Hepatocyte (in vitro differentiated cells): ENCODE data around the gene GPR152. TPM values are rescaled to one million over a fixed set of nuclear protein-coding genes. Genes with fewer than 3 reads are reported as not detected.

Experiments
- DNase-seq: peaks from one replicate; pipeline ENCODE4 v3.0.0-alpha.2; 2016; ENCODE audit warnings: low spot score
- H2AFZ ChIP-seq: fragments of 200-600 bp; sonication (generic); 2 replicates; pipeline ENCODE4 v1.6.0; 2016; ENCODE audit warnings: antibody characterized with exemption, mild to moderate bottlenecking
- H3K27ac ChIP-seq: fragments of 200-600 bp; sonication (generic); 2 replicates; pipeline ENCODE4 v1.5.1; 2016; ENCODE audit warnings: mild to moderate bottlenecking
- H3K27me3 ChIP-seq: fragments of 200-600 bp; sonication (generic); 2 replicates; pipeline ENCODE4 v1.6.1; 2016
- H3K36me3 ChIP-seq: fragments of 200-600 bp; sonication (generic); replicated peaks from 2 replicates; pipeline ENCODE4 v1.5.1; 2016; ENCODE audit warnings: low read depth; ENCODE audit not compliant: insufficient read depth
- H3K4me1 ChIP-seq: fragments of 200-600 bp; sonication (generic); 2 replicates; pipeline ENCODE4 v1.5.1; 2016; ENCODE audit warnings: mild to moderate bottlenecking, moderate library complexity; ENCODE audit not compliant: insufficient read depth
- H3K4me2 ChIP-seq: fragments of 200-600 bp; sonication (generic); 2 replicates; pipeline ENCODE4 v1.6.0; 2016
- H3K4me3 ChIP-seq: fragments of 200-600 bp; sonication (generic); 2 replicates; pipeline ENCODE4 v1.5.1; 2016; ENCODE audit warnings: mild to moderate bottlenecking
- H3K79me2 ChIP-seq: fragments of 200-600 bp; sonication (generic); 2 replicates; pipeline ENCODE4 v1.6.0; 2017; ENCODE audit warnings: mild to moderate bottlenecking
- H3K9me2 ChIP-seq: fragments of 200-600 bp; sonication (generic); replicated peaks from 2 replicates; pipeline ENCODE4 v1.6.0; 2017; ENCODE audit warnings: mild to moderate bottlenecking; ENCODE audit not compliant: insufficient read depth
- H3K9me3 ChIP-seq: fragments of 200-600 bp; sonication (generic); 2 replicates; pipeline ENCODE4 v1.5.1; 2016; ENCODE audit warnings: low read depth, mild to moderate bottlenecking
- H4K20me1 ChIP-seq: fragments of 200-600 bp; sonication (generic); 2 replicates; pipeline ENCODE4 v1.6.0; 2016; ENCODE audit warnings: mild to moderate bottlenecking; ENCODE audit not compliant: insufficient read depth, poor library complexity, severe bottlenecking
- CTCF ChIP-seq: fragments of 200-600 bp; sonication (generic); IDR thresholded peaks from 2 replicates; pipeline ENCODE4 v1.5.1; 2016; ENCODE audit warnings: antibody characterized with exemption, mild to moderate bottlenecking; ENCODE audit not compliant: poor library complexity
- EZH2 ChIP-seq: fragments of 200-600 bp; sonication (generic); IDR thresholded peaks from 2 replicates; pipeline ENCODE4 v1.6.1; 2016; ENCODE audit warnings: antibody characterized with exemption, mild to moderate bottlenecking, borderline replicate concordance
- EZH2phosphoT487 ChIP-seq: fragments of 200-600 bp; sonication (generic); IDR thresholded peaks from one replicate; pipeline ENCODE4 v1.6.1; 2018; ENCODE audit warnings: antibody characterized with exemption, mild to moderate bottlenecking, low read depth, moderate library complexity; ENCODE audit not compliant: unreplicated experiment, severe bottlenecking
- WGBS: methylation state at CpG from one replicate; pipeline ENCODE4 v1.1.6; 2016; ENCODE audit warnings: low lambda C conversion rate; ENCODE audit errors: missing lambda C conversion rate; 5-methylcytosine and 5-hydroxymethylcytosine counted together
- polyA plus RNA-seq: library from polyadenylated mRNA; unstranded; fragments of >200 nt; fragmentation: Nextera tagmentation; extraction: Ambion mirVana; gene quantifications from 2 replicates; pipeline ENCODE4 v1.2.1, GENCODE V29; 2016
- total RNA-seq: library from RNA; depleted of rRNA; stranded (reverse); fragments of >200 nt; gene quantifications from 2 replicates; pipeline ENCODE4 v1.2.3, GENCODE V29; 2014

GPR152 gene
- total and polyA plus RNA-seq, 2 experiments from 2014 or later: not detected

- Histone ChIP-seq H3K79me2 (no peaks in the 10 kb centered on the region), H3K4me2 (no peak overlapping the region), H3K27me3 (no peaks in the 10 kb centered on the region), H3K36me3 (no peaks in the 10 kb centered on the region), H3K4me3 (no peak overlapping the region), H2AFZ (no peak overlapping the region), H3K27ac (no peak overlapping the region), H3K9me2 (no peaks in the 10 kb centered on the region), H3K4me1 (no peaks in the 10 kb centered on the region), H3K9me3 (no peaks in the 10 kb centered on the region), H4K20me1 (no peaks in the 10 kb centered on the region)
- WGBS: 96% methylated on average over 21 of the region's 21 CpGs
- no peak for DNase-seq
- no peak for TF ChIP-seq EZH2phosphoT487
- TF ChIP-seq CTCF: no peak
- TF ChIP-seq EZH2: no peak
Observed at GRCh38 chr11:67497656-67498291, 45.2 kb upstream of the GPR152 start.

DNA sequence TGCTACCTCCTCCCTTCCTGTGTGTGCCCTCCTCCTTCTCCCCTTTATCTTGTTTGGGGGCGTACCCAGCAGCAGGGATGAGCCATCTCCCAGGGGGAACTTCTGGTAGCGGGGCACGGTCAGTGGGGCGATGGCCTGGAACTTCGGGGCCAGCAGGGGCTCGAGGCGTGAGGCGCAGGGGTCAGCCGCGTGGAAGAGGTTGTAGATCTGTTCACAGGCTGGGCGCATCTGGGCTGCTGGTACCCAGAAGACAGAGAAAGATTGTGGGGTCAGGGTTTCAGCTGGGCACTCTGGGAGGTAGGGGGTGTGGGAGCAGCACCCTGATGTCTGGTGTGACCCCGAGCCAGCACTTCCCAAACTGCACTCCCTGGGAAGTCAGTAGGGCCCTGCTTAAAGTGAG, 43.6 kb upstream of the GPR152 start:
- H3K9me2 ChIP-seq: no peaks in the 10 kb centered on the region
- no peaks in the 10 kb centered on the region for H3K9me3 ChIP-seq
- DNase-seq: no peak
- WGBS: 96% methylated on average over 12 of the region's 12 CpGs
- H3K4me1 ChIP-seq: no peaks in the 10 kb centered on the region
- no peak for TF ChIP-seq EZH2phosphoT487
- TF ChIP-seq EZH2: no peak
- no peaks in the 10 kb centered on the region for H3K27me3 ChIP-seq
- H2AFZ ChIP-seq: no peak overlapping the region
- no peak overlapping the region for H3K4me2 ChIP-seq
- no peak overlapping the region for H3K4me3 ChIP-seq
- H3K36me3 ChIP-seq: no peaks in the 10 kb centered on the region
- H3K27ac ChIP-seq: no peak overlapping the region
- no peaks in the 10 kb centered on the region for H3K79me2 ChIP-seq
- H4K20me1 ChIP-seq: no peaks in the 10 kb centered on the region

DNA sequence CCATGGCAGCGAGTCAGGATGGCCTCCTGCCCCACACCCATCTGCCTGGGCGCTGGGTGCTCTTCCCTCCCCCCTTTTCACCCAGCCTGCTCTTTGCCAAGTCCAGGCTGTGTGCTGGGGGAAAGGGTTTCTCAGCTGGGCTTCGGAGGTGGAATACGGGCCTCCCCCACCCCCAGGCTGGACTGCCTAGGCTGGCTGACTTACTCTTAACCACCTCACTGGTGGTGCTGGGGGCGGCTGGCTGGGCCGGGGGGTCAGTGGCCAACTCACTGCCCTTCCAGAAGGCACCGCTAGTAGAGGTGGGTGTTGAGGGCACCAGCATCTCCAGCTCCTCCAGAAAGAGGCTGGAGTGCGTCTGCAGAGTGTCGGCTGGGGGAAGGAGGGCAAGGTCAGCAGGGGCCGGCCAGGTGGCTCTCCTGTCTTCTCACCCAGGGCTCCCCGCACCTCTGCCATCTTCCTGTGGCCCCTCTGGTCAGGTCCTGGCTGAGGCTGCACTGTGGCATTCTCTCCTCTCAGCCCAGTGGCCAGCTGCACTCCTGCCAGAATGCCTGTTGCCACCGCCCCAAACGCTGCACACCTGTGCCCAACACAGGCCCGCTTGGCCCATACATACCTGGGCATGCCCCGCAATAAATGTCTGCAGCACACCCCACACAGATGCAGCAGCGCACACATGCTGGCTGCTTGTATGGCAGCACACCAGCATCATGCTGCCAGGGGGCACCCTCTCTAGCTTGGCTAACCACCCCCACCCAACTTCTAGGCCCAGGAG, 42.9 kb upstream of the GPR152 start:
- Histone ChIP-seq H3K4me3 (no peak overlapping the region), H3K4me1 (no peaks in the 10 kb centered on the region), H3K9me3 (no peaks in the 10 kb centered on the region), H3K36me3 (no peaks in the 10 kb centered on the region), H4K20me1 (no peaks in the 10 kb centered on the region), H3K79me2 (no peaks in the 10 kb centered on the region), H3K9me2 (no peaks in the 10 kb centered on the region), H2AFZ (no peak overlapping the region), H3K27me3 (no peaks in the 10 kb centered on the region), H3K27ac (no peak overlapping the region), H3K4me2 (no peak overlapping the region)
- 90% methylated on average over 16 of the region's 16 CpGs for WGBS
- DNase-seq: no peak
- TF ChIP-seq EZH2 (no peak), CTCF (no peak), EZH2phosphoT487 (no peak)

- Histone ChIP-seq H3K27ac (no peak overlapping the region), H3K4me1 (no peaks in the 10 kb centered on the region), H3K9me2 (no peaks in the 10 kb centered on the region), H3K9me3 (no peaks in the 10 kb centered on the region), H2AFZ (no peak overlapping the region), H3K79me2 (no peaks in the 10 kb centered on the region), H3K4me2 (no peak overlapping the region), H4K20me1 (no peaks in the 10 kb centered on the region), H3K36me3 (no peaks in the 10 kb centered on the region), H3K27me3 (no peaks in the 10 kb centered on the region), H3K4me3 (no peak overlapping the region)
- no peak for DNase-seq
- 95% methylated on average over 31 of the region's 59 CpGs for WGBS
- TF ChIP-seq EZH2phosphoT487 (no peak), EZH2 (no peak), CTCF (no peak)
Observed at GRCh38 chr11:67494371-67495233, 42.1 kb upstream of the GPR152 start.
